GM18868 (cell line): ENCODE results near the gene PPHLN1.

Experiments
- ATAC-seq: cut with Tn5 transposase; IDR thresholded peaks from one replicate; pipeline ENCODE4 v1.9.1; 2021; ENCODE audit warnings: mild to moderate bottlenecking, moderate library complexity; ENCODE audit not compliant: unreplicated experiment

Gene PPHLN1, protein sequence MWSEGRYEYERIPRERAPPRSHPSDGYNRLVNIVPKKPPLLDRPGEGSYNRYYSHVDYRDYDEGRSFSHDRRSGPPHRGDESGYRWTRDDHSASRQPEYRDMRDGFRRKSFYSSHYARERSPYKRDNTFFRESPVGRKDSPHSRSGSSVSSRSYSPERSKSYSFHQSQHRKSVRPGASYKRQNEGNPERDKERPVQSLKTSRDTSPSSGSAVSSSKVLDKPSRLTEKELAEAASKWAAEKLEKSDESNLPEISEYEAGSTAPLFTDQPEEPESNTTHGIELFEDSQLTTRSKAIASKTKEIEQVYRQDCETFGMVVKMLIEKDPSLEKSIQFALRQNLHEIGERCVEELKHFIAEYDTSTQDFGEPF

DNA sequence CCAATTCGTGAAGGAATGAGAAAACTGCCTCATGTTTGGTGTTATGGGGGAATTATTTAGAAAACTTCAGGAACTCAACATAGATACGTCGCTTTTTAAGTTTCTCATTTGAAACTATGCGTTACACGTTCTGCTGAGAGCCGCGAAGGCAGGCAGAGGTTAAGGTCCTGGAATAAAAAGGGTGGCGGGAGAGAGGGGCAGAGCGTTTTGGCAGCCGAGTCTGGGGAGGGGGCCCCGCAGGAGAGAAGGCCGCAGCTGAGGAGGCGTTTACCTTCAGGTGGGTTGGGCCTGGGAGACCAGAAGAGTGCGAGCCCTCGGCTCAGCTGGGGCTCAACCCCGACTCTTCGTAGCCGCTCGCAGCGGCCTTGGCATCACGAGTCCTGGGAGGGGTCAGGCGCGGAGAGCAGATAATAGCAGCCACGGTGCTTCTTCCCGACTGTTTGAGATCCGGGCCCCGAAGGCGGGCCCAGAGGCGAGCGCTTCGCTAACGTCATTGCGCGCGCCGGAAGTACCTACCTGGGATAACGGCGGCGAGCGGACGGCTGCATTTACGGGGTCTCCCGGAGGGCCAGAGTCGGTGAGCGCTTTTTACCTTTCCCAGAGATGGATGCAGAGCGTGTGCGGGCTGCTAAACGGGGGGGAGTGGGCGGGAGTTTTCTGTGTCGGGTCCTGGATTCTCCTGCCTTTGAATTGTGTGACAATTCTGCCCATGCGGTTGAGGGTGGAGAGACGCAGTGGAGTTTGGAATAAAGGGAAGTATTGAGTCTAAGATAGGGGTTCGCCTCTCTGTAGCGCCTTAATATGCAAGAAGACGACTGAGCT lies at the start of gene PPHLN1, which contains the start of gene ZCRB1:
Gene PPHLN1, plus strand, starts transcription at position 515 of the 822 bp plus-strand sequence. CDS start 9,736 bp downstream, outside the sequence.
Gene ZCRB1, minus strand, starts transcription at position 442 of the 822 bp plus-strand sequence. CDS start 1,992 bp downstream, outside the sequence.
- peak; percentile 96 for ATAC-seq

DNA sequence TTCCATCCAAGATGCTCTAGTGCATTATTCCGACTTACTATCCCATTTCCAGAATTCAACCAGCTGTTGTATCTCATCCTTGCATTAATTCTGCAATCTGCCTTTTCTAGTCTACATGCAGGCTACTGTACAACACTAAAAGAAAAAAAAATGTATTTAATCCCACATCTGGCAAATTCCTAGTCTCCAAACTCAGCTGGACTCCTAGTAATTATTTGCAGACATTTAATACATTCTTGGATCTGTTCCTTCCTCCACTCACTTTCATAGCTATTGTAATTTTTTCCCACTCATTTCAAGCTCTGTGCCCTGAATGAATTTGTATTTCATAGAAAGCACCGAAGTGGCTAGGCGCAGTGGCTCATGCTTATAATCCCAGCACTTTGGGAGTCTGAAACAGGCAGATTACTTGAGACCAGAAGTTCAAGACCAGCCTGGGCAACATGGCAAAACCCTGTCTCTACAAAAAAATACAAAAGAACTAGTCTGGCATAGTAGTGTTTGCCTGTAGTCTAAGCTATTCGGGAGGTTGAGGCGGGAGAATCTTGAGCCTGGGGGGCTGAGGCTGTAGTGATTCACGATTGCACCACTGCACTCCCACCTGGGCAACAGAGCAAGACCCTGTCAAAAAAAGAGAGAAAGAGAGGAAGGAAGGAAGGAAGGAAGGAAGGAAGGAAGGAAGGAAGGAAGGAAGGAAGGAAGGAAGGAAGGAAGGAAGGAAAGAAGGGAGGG lies 48.4 kb upstream of the PPHLN1 start:
- no peak for ATAC-seq

DNA sequence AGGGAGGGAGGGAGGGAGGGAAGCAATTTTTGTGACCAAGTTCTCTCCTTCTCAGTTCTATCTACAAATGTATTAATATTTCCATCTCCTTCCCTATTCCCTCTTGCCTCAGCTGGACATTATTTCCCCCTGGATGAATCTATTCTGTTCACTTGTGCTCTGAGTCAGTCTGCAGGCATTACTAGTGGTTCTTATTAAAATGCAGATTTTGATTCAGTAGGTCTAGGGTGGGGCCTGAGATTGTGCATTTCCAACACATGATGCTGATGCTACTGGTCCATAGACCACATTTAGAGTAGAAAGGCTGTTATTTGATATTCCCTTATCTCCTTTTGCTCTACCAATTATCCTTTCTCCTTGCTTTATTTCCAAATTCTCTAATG lies 47.8 kb upstream of the PPHLN1 start:
- no peak for ATAC-seq

DNA sequence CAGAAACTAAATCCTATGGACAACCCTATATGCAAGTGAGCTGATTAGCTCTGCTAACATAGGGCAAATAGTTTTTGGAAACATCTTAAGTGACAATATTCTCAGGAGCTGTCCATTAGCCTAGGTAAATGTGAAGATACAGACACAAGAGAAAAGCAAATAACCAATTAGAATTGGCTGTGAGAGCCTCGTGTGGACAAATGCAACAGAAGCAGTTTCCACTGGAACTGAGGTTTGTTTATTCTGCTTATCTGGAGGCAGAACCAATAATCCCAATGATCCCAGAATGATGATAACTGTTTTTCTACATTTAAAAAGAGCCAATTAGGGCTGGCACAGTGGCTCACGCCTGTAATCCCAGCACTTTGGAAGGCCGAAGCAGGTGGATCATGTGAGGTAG lies 44.7 kb upstream of the PPHLN1 start:
- ATAC-seq: no peak

DNA sequence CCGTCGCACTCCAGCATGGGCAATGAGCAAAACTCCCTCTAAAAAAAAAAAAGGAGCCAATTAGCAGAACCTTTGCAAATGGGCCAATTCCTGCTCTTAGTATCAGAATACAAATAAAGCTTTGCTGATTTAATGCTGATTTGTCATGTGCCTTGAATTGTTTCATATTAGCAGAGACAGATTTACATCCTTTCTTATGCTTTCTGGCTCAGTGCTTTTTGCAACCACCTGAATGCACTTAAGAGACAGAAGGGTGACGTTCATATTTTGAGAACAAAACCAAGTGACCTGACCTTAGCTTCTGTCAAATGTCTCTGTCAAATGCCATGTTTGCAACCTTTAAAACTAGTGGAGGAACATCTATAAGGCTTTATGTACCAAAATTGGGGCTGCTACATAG lies 44.1 kb upstream of the PPHLN1 start:
- ATAC-seq: no peak

DNA sequence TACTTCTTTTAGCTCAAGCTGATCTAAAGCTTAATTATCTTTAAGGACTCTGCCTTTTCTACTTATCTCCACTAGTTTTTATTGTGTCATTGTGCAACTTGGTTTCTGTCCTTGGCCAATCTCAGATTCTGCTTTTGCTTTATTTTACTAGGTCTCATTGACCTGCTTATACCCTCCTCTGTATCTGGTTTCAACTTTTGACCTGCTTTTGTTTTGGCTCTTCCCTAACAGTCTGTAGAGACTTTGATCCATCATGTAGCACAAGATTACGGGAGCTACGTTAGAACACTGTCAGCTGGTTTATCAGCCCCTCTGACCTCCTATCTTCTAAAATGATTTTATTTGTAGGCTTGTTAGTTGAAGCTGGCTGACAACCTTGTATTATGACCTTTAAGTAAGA lies 43.7 kb upstream of the PPHLN1 start:
- no peak for ATAC-seq

DNA sequence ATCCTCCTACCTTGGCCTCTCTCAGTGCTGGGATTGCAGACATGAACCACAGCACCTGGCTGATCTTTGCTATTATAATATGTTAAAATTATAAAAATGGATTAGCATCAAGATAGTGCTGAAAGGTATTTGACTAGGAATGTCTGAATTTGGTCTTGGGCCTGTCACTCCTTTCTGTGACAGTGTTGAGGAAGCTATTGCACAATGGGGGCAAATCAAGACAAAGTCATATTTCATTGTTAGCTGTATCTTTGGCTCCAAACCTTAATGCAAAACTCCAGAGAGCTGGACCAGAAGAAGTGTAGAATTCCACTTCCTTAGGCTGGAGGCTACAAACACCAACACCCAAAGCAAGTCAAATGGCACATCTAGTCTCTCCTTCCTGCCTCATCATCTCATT lies 42.2 kb upstream of the PPHLN1 start:
- peak; percentile 21 for ATAC-seq

DNA sequence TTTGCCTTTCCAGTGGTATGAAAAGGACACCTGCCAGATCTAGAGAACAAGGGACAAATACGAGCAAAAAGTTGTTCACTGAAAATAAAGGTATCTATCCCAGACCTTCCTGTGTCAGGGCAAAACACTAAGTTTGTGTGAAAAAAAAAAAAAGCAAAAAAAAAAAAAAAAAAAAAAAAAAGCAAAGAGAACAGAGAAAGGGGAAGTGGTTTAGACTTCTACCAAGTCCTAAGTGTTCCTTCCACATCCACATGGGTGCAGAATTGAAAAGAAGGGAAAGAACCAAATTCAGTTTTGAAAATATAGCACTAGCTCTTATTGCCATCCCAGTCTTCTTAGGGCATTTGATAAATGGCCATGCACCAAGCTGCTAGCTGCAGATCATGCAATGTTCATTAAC lies 41.8 kb upstream of the PPHLN1 start:
- ATAC-seq: peak; percentile 66

DNA sequence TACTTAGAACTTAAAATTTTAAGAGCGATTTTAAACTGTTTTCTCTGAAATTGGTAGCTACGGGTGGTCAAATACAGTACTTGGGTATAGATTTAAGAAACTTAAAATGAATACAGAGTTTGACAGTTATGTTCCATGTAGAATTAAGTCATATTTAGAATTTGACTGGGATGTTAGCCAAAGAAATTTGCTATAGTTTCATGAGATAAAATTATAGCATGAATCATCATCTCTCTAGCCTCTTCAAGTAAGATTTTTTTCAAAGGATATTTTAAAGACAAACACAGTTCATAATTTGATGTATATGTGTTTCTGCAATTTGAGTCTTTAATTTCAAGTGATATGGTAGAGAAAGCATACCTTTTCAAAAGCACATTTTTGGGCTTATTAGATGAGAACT lies 41.1 kb upstream of the PPHLN1 start:
- ATAC-seq: no peak

DNA sequence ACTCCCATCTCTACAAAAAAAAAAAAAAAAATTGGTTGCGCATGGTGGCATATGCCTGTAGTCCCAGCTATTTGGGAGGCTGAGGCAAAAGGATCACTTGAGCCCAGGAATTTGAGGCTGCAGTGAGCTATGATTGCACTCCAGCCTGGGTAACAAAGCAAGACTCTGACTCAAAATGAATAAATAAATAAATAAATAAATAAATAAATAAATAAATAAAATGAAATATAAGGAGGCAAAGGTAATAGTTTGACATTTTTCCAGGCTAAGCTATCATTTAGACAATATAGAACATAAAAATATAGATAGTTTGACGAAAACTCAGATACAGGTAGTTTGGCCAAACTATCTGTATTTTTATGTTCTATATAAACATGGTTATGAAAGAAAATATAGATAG lies 40.5 kb upstream of the PPHLN1 start:
- no peak for ATAC-seq

DNA sequence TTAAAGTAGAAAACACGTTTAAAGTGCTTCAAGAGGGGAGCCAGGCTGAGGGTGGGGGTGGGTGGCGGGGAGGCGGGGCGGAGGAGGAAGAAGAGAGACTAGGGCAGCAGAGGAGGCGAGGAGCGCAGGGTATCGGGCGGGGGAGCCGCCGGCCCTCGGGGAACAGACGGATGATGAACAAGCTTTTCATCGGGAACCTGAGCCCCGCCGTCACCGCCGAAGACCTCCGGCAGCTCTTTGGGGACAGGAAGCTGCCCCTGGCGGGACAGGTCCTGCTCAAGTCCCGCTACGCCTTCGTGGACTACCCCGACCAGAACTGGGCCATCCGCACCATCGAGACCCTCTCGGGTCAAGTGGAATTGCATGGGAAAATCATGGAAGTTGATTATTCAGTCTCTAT lies 39.2 kb upstream of the PPHLN1 start:
- no peak for ATAC-seq

DNA sequence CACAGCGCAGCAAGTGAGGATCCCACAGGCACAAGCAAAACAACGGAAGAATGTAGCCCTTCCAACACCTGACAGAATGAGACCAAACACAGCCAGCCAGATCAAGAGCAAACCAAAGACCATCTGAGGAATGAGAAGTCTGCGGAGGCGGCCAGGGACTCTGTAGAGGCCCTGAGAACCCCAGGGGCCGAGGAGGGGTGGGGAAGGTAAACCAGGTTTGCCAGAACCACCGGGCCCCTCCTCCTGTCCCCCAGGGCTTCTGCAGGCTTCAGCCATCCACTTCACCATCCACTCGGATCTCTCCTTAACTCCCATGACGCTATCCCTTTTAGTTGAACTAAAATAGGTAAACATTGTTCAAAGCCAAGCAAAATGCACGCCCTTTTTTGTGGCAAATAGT lies 37.4 kb upstream of the PPHLN1 start:
- no peak for ATAC-seq

DNA sequence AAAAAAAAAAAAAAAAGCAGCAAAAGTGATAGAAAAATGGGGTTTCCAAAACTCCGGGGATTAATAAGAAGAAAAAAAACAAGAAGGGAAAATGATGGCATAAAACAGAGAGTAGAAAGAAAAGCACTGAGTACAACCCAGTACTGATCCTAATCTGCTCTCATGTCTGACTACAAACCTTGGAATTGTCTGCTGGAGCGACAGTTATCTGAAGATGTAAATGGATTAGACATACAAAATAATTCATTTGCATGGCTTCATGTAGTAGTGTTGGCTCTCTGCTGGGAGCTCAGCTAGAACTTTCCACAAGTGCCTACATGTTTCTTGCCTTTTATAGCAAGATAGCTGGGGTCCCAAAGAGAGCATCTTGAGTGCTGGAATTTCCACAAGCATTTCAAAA lies 34.3 kb upstream of the PPHLN1 start:
- no peak for ATAC-seq

DNA sequence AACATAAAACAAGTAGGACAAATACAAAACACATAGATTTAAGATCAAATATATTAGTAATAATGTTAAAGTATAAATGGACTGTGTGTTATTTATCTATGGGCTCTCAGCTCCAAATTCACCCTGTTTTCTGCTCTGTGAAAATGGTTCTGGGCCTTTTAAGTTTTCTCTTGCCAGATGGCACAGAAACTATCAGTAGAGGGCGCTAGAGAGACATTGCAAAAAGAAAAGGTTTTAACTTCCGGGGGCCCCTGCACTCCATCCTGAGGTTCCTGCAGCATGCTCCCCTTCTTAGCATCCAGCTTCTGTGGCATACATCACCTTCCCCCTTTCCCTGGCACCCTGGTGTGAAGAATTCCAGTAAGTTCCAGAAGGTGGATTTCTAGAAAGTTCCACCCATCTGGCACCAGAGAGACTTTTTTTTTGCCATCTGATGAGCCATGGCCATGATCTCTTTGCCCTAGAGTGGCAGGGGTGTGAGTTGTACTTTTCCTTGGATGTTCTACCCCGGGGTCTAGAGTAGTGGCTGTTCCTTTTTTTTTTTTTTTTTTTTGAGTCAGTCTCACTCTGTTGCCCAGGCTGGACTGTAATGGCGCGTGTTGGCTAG lies 29.4 kb upstream of the PPHLN1 start:
- ATAC-seq: no peak

DNA sequence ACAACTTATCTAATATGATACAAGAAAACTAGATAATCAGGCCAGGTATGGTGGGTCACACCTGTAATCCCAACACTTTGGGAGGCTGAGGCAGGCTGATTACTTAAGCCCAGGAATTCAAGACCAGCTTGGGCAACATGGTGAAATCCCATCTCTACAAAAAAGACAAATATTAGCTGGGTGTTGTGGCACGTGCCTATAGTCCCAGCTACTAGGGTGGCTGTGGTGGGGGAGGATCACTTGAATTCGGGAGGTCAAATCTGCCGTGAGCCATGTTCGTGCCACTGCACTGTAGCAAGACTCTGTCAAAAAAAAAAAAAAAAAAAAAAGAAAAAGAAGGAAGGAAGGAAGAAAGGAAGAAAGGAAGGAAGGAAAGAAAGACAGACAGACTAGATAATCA lies 27.1 kb upstream of the PPHLN1 start:
- no peak for ATAC-seq

DNA sequence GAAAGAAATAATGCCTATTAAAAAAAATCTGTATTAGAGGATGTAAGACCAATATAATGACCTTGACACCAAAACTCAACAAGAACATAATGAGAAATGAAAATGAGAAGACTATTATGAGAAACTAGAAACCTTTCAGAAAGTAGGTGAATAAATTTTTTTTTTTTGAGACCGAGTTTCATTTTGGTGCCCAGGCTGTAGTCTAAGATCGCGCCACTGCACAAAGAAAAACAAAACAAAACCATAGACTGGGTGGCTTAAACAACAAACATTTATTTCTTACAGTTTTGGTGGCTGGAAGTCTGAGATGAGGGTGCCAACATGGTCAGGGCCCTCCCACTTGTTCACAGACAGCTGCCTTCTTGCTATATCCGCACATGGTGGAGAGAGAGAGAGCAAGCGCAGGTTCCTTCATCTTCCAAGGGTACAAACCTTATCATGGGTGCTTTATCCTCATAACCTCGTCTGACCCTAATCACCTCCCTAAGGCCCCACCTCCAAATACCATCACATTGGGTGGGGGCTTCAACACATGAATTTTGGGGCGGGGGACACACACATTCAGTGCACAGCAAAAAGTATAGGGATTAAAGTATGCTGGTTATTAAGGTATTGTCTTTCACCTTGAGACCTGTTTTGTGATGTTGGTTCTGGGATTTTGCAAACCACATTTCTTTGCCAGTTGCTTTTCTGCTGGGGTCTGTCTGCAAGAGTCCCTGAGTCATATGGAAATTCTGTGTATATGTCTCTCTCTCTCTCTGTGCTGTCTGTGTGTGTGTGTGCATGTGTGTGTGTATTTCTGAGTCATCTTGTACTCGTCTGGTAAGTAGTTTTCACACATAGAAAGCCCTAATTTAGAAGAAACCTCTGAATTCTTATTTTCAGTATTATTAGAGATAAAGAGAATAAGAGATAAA lies 26.3 kb upstream of the PPHLN1 start:
- peak; percentile 90 for ATAC-seq

DNA sequence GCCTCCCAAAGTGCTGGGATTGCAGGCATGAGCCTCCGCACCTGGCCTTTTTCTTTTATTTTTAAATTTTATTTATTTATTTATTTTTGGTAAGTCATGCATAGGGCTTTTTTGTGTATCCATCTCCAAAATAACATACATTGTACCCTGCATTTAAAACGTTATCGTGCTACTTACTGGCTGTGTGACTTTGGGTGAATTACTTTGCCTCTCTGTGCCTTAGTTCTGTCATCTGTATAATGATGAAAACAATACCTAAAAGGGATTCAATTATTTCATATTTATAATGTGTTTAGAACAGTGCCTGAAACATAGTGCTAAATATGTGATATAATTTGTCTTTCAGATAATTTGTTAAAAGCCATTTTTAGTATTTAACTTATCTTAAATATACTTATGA lies 19.7 kb upstream of the PPHLN1 start:
- no peak for ATAC-seq

DNA sequence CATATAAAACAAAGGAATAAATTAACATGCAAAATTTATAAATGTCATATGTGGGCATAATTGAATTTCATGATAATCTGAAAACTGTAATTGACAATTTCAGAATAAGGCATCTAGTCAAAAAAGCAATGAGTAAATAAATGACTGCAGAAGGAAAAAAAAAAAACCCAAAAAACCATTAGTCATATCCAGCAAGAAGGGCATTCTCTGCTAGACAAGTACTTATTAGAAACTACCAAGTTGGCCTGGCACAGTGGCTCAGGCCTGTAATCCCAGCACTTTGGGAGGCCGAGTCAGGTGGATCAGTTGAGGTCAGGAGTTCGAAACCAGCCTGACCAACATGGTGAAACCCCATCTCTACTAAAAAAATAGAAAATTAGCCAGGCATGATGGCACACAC lies 17.6 kb upstream of the PPHLN1 start:
- ATAC-seq: no peak

DNA sequence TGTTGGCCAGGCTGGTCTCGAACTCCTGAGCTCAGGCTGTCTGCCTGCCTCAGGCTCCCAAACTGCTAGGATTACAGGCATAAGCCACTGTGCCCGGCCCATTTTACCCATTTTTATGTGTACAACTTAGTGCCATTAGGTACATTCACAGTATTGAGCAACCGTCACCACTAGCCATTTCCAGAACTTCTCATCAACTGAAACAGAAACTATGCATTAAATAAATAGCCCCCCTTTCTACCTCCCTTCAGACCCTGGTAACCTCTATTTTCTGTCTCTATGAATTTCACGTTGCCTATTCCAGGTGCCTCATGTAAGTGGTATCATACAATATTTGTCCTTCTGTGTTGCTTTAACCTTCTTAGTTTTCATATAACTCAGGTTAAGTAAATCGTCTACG lies 16.0 kb upstream of the PPHLN1 start:
- ATAC-seq: peak; percentile 61

DNA sequence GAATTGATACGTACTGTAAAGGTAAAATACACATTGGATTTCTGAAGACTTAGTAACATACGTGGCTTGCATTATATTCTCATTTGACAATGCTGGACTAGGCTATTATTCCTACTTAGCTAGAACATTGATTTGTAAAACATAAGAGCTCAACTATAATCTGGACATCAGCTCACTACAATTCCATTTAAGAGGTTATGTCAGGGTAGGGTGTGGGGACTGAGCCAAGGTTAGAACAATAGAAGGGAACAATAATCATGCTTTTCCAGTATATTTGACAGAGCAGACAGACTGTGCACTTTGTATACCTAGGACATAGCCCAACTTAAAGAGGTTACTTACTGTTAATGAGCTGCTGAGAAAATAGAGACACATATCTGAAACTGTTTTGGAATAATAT lies 10.9 kb upstream of the PPHLN1 start:
- ATAC-seq: no peak
